Measurements from ENCODE around the gene PRMT7. TPM values are rescaled to one million over a fixed set of nuclear protein-coding genes. Genes with fewer than 3 reads are reported as not detected.

PRMT7 gene
- total RNA-seq, 1 donor: 42.7 TPM

- no peak for TF ChIP-seq CTCF (IDR thresholded peaks at IDR 0.05; ENCODE audit: insufficient read depth, low read depth, low read length)
- no peak for DNase-seq (ENCODE audit: low read depth)
- H3K4me3 ChIP-seq (ENCODE audit: low read depth, low read length): no peak overlapping the region
These were observed 46.7 kb downstream of the PRMT7 start for GRCh38 chr16:68357521-68357922.

- no peak for TF ChIP-seq CTCF (IDR thresholded peaks at IDR 0.05; ENCODE audit: insufficient read depth, low read depth, low read length)
- DNase-seq (ENCODE audit: low read depth): no peak
- H3K4me3 ChIP-seq (ENCODE audit: low read depth, low read length): no peak overlapping the region
These were observed 47.1 kb downstream of the PRMT7 start for GRCh38 chr16:68357923-68358322.

- DNase-seq (ENCODE audit: low read depth): no peak
- no peak overlapping the region for H3K4me3 ChIP-seq (ENCODE audit: low read depth, low read length)
- TF ChIP-seq CTCF (IDR thresholded peaks at IDR 0.05; ENCODE audit: insufficient read depth, low read depth, low read length): no peak
These were observed 48.1 kb downstream of the PRMT7 start for GRCh38 chr16:68358951-68359350.

- H3K4me3 ChIP-seq (ENCODE audit: low read depth, low read length): no peak overlapping the region
- no peak for TF ChIP-seq CTCF (IDR thresholded peaks at IDR 0.05; ENCODE audit: insufficient read depth, low read depth, low read length)
- DNase-seq (ENCODE audit: low read depth): no peak
These were observed 48.8 kb downstream of the PRMT7 start for GRCh38 chr16:68359398-68360191.

- no peak for DNase-seq (ENCODE audit: low read depth)
- TF ChIP-seq CTCF (IDR thresholded peaks at IDR 0.05; ENCODE audit: insufficient read depth, low read depth, low read length): no peak
- H3K4me3 ChIP-seq (ENCODE audit: low read depth, low read length): no peak overlapping the region
These were observed 49.7 kb downstream of the PRMT7 start for GRCh38 chr16:68360547-68360946.

- DNase-seq (ENCODE audit: low read depth): no peak
- no peak for TF ChIP-seq CTCF (IDR thresholded peaks at IDR 0.05; ENCODE audit: insufficient read depth, low read depth, low read length)
- no peak overlapping the region for H3K4me3 ChIP-seq (ENCODE audit: low read depth, low read length)
These were observed 50.1 kb downstream of the PRMT7 start for GRCh38 chr16:68360956-68361355.

GRCh38 chr16:68361485-68361884 lies 50.7 kb downstream of the PRMT7 start:
- peak; percentile 11 for DNase-seq (ENCODE audit: low read depth)
- no peak overlapping the region for H3K4me3 ChIP-seq (ENCODE audit: low read depth, low read length)
- TF ChIP-seq CTCF (IDR thresholded peaks at IDR 0.05; ENCODE audit: insufficient read depth, low read depth, low read length): no peak
